ENCODE results near the gene MMS22L.

Gene MMS22L, protein sequence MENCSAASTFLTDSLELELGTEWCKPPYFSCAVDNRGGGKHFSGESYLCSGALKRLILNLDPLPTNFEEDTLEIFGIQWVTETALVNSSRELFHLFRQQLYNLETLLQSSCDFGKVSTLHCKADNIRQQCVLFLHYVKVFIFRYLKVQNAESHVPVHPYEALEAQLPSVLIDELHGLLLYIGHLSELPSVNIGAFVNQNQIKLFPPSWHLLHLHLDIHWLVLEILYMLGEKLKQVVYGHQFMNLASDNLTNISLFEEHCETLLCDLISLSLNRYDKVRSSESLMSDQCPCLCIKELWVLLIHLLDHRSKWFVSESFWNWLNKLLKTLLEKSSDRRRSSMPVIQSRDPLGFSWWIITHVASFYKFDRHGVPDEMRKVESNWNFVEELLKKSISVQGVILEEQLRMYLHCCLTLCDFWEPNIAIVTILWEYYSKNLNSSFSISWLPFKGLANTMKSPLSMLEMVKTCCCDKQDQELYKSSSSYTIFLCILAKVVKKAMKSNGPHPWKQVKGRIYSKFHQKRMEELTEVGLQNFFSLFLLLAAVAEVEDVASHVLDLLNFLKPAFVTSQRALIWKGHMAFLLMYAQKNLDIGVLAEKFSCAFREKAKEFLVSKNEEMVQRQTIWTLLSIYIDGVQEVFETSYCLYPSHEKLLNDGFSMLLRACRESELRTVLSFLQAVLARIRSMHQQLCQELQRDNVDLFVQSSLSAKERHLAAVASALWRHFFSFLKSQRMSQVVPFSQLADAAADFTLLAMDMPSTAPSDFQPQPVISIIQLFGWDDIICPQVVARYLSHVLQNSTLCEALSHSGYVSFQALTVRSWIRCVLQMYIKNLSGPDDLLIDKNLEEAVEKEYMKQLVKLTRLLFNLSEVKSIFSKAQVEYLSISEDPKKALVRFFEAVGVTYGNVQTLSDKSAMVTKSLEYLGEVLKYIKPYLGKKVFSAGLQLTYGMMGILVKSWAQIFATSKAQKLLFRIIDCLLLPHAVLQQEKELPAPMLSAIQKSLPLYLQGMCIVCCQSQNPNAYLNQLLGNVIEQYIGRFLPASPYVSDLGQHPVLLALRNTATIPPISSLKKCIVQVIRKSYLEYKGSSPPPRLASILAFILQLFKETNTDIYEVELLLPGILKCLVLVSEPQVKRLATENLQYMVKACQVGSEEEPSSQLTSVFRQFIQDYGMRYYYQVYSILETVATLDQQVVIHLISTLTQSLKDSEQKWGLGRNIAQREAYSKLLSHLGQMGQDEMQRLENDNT

DNA sequence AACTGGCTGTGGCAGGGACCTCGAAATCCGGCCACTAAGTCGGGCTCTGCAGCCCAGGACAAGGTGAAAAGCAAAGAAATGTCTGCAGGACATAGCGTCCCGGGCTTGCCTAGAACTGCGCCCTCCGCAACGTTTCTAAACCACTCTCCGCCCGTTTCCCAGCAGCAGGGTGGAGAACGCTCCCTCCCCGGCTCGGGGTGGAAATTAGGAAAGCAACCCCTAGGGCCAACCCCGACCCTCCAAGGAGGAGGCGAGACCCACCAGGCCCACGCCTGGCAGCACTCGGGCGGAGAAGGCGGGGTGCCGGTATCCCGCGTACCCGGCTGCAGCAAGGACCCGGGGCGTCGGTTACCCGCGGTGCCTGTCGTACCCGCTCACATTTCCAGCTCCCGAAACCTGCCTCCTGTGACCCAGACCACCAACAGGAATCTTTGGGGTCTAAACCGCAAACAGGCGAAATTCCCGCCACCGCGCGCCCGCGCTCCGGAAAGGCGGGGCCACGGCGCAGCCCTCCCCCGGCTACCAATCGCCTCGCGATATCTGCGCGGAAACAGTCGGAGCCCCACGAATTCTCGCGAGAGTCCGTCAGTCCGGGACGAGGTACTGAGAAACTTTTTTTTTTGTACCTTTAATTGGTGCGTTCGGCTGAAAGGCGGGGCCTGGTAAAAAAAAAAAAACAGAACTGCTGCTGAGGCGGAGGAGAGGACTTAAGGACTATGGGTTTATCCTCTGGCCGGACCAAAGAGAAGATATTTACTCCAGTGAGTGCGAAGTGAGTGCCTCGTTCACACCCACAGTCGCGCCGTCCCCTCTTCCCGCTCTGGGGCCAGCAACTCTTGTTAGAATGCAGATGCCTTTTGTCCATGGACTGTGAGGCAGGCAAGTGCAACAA lies at the start of gene MMS22L:
Gene MMS22L, minus strand, starts transcription at position 491 of the 892 bp plus-strand sequence. CDS start 739 bp downstream, outside the sequence.
- in situ Hi-C loops (cut with MboI; ENCODE audit: low sequenced_read_pairs), result no loop called here

DNA sequence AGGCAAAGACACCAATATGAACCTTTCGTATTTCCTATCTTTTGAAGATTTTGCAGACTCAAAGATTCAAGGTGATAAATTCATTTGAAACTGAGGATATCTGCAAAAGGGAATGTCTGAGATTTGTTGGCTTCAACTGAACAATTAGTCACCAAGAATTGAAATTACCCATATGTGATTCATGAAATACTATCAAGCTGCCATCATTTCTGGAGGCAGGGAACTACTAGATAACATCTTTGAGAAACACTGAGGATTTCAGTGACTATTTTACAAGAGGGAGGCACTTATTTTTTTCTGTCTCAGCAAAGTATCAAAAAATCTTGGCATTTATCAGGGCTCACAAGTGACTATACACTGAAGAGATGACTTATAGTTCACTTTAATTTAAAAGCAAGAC lies 39.8 kb upstream of the MMS22L start:
- in situ Hi-C loops (cut with MboI; ENCODE audit: low sequenced_read_pairs), result no loop called here

DNA sequence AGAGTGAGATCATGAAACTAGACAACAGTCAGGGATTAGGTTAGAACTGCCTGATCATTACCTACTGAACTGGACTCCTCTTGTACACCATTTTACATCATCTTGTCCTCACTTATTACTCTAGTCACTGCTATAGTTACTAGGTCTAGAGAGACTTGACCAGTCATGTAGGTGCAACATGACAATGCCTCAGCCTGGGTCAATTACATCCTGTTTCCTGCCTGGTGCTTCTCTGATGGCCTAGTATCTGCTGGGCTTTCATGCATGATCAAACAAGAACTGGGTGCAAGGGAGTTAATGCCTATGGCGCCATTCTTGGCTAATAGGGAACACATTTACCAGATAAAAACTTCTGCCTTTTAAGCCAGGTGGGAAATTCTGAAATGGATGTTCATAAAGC lies 39.2 kb upstream of the MMS22L start:
- in situ Hi-C loops (cut with MboI; ENCODE audit: low sequenced_read_pairs), result no loop called here

DNA sequence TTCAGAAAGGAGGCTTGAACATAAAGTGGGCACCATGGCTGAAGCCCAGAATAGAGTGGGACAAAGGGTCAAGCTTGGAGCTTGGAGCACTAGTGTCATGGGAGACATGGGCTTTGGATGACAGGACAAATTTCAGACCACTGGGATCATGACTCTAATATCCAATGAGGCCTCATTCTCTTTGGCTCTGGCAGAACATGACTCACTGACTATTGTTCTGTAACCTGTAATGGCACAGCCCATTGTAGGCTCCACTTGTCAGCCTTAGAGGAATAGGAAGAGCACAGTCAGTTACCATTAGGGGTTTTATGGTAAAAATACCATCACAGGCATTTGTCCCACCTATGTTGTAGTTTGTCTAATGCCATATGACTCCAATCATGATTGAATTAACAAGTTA lies 34.0 kb upstream of the MMS22L start:
- in situ Hi-C loops (cut with MboI; ENCODE audit: low sequenced_read_pairs), result no loop called here

DNA sequence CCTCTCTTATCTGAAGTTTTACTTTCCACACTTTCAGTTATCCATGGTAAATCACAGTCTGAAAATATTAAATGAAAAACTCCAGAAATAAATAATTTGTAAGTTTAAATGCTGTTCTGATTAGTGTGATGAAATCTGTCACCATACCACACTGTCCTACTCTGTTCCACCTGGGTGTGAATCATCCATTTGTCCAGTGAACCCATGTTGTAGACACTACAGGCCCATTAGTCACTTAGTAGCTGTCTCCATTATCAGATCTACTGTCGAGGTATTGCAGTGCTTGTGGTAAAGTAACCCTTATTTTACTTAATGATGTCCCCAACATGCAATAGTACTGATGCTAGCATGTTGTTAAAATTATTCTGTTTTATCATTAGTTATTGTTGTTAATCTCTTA lies 29.2 kb upstream of the MMS22L start:
- in situ Hi-C loops (cut with MboI; ENCODE audit: low sequenced_read_pairs), result no loop called here

DNA sequence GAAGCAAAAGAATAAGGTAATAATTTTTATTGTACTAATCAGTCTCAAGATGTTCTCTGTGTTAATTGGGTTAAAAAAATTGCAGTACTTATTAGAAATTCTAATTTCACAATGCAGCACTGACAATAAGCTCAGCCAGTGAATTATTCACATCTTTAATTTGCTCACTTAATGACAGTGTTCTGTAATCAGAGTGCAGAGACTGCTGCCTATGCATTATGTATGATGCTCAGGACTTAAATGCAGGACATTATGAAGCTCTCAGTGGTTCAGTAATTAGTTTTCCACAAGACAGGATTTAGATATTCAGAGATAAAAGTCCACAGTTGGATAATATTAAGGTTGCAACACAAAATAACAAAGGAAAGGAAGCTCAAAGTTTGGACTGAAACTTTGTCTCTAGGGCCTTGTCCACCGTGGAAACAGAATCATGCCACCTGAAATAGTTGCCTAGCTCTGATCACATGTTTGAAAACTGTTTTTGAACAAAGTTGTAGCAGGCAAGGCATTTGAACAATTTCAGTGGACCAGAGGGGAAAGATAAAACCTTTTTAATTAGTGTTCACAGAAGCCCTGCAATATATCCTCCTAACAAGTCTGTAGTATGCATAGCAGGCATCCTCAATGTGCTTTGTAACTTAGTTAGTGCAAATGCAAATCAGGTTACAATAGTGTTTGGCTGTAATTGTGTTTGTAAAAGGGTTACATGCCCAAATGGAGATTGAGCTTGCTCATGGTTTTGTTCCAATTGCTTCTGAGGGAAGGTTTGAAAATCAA lies 23.7 kb upstream of the MMS22L start:
- in situ Hi-C loops (cut with MboI; ENCODE audit: low sequenced_read_pairs), result no loop called here

DNA sequence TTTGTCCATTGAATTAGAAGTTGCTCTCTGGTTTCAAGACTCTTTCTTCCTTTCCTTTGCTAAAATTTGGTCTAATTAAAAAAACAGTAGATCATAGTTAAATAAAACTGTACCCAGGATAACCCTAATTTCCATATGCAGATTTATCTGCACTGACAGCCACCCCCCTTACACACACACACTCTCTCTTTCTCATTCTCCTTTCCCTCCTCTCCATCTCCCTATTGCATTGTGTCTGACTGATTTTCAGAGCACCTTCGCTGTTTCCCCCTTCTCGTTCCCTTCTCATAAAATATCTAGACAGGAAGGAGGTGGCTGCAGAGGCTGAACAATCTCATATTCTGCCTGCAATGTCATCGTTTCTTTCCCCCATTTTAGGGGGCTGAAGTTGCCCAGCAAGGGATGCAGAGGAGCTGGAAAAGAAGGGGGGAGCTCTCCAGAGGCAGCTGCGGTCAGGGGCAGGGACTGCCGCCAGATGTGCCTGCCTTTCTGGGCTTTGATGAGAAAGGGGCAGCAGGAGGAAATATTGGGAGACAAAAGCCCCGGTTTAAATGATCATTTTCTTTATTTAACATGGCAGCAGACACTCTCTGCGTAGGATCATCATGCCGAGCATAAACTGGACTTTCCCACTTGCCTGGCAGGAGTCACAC lies 22.5 kb upstream of the MMS22L start:
- in situ Hi-C loops (cut with MboI; ENCODE audit: low sequenced_read_pairs), result no loop called here

DNA sequence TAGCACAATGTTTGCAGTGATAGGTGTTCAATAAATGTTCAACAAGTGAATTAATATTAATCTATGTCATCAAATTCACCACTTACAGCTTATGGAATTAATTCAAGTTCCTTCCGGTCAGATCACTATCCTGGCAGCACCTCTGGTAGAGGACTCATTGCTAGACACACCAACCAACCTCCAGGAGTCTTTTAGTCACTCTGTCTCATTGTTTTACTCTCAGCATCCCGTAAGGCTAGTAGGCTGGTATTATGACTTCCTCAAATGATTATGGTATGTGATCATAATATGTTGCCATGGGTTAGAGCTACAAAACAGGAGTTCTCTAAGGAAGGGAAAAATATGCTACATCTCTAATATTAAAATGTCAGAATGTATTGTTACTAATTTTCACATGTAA lies 21.7 kb upstream of the MMS22L start:
- in situ Hi-C loops (cut with MboI; ENCODE audit: low sequenced_read_pairs), result no loop called here

DNA sequence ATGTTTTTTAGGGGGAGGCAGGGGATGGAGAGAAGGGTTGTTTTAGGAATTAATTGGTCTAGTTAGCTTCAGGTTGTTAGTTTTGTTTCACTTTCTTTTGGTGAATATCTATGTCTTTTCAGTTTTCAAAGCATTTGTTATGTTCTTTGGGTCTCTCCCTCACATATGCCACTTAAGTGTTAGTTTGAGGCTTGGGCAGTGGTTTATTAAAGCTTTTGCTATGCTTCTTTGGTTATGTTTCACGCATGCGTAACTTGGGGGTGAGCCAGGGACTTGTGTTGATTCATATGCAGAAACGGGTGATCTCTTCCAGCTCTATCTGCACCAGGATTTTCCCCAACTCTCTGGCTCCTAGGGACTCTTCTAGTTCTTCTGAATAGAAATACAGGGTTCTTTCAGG lies 11.4 kb upstream of the MMS22L start:
- in situ Hi-C loops (cut with MboI; ENCODE audit: low sequenced_read_pairs), result no loop called here

DNA sequence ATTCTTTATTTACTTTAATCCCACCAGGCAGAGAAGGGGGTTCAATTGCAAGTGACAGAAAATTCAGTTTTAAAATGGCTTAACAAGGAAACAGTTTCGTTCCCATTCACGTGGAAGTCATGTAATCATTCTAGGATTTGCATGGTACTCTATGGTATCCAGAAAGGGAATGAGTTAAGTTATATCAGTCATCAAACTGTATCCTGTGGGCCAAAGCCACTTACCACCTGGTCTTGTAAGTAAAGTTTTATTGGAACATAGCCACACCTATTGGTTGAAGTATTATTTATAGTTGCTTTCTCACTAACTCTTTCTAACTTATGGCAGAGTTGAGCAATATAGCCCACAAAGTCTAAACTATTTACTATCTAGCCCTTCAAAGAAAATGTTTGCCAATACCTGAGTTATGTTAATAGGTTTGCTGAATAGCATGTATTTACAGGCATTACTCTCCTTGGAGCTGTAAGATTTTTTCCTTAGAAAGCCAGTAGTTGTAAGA lies 10.2 kb upstream of the MMS22L start:
- in situ Hi-C loops (cut with MboI; ENCODE audit: low sequenced_read_pairs), result no loop called here

DNA sequence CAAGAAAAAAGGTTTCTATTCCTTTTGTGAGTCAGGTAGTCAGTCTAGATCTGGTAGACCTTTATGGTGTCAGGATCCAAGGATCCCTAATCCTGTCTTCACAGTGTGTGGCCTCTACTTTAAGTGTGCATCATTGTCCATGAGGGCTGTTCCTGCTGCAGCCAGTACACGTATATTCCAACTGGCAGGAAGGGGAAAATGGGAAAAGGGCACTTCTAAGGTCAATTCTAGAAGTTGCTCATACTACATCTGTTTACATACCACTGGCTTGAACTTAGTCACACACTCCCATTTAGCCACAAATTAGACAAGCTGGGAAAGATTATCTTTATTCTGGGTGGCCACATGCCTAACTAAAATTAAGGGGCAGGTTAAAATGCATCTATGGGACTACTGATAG lies 9.7 kb upstream of the MMS22L start:
- in situ Hi-C loops (cut with MboI; ENCODE audit: low sequenced_read_pairs), result no loop called here

DNA sequence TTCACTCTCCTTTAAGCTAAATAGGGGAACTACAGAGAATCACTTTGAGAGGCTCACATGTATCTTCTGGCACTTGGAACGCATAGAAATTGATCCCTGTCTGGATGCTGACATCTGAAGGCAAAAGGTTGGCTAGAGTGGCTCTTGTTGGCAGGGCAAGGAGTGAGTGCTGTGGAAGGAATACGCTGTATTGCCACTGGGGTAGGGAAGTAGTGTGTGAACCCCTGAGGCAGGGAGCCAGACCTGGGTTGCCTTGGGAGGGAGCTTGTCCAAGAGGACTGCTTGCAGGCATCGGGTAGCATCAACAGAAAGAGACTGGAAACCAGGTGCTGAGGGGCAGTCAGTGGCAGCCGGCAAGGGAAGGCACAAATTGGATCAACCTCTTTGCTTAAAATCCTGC lies 8.9 kb upstream of the MMS22L start:
- in situ Hi-C loops (cut with MboI; ENCODE audit: low sequenced_read_pairs), result no loop called here

DNA sequence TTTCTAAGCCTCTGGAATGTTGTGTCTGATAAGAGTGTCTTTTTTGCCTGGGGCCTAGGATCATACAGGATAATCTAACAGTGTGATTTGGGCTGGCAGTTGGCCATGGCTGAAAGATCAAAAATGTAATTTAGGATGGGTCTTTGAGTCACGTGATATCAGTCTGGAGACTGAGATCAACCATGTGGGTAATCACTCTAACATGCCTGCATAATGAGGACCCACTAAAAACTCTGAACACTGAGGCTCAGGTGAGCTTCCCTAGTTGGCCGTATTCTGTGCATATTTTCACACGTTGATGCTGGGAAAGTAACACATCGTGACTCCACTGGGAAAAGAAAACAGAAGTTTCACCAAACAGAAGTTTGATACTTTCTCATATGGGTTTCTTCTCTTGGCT lies 6.3 kb upstream of the MMS22L start:
- in situ Hi-C loops (cut with MboI; ENCODE audit: low sequenced_read_pairs), result no loop called here

DNA sequence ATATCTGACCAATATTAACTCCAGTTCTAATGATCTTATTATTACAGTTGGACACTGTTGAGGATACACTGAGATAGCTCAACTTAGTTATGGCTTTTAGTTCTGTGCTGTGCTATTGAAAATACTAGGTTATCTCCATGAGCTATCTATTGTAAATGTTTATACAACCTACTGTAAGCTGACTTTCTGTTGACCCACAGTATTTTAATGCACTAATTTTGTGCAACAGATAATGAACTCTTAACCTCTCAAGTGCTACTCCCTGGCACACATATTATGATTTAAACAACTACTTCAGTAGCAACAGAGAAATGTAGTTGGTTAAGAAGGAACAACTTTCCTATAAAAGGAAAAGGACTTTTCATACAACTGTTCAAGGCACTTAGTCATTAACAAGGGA lies 5.2 kb upstream of the MMS22L start:
- in situ Hi-C loops (cut with MboI; ENCODE audit: low sequenced_read_pairs), result no loop called here

DNA sequence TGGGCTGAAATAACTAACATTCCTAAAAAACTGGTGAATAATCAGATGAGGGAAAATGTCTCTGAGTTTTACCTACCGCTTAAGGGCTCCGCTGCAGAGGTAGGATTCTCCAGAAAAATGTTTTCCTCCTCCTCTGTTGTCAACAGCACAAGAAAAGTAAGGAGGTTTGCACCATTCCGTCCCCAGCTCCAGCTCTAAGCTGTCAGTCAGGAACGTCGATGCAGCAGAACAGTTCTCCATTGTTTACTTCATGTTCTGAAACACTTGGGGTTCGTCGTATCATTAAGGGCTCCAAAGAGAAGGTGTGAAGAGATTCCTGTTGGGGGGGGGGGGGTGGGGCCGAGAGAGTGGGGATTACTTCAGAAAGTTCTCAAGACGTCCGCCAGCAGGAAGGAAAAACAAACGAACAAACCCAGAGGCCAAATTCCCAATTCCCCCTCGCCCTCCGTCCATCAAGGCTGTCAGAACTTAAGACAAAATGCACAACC lies 734 bp downstream of the MMS22L start:
- in situ Hi-C loops (cut with MboI; ENCODE audit: low sequenced_read_pairs), result no loop called here

DNA sequence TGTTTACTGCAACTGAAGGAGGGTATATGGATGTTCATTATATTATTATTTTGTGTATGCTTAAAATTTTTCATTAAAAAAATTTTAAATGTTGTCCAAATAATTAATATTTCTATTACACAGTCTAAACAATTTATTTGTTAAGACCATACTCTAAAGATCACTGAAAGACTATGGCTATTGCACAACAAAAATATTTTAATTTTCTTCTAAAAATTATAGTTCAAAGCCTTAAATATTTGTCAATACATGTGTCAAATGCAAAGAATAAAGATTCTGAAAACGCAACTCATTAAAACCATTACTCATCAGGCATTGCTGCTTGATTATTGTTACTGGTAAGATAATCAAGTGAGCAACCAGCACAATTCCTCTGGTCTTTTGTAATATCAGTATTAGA lies 2.2 kb downstream of the MMS22L start:
- in situ Hi-C loops (cut with MboI; ENCODE audit: low sequenced_read_pairs), result no loop called here

DNA sequence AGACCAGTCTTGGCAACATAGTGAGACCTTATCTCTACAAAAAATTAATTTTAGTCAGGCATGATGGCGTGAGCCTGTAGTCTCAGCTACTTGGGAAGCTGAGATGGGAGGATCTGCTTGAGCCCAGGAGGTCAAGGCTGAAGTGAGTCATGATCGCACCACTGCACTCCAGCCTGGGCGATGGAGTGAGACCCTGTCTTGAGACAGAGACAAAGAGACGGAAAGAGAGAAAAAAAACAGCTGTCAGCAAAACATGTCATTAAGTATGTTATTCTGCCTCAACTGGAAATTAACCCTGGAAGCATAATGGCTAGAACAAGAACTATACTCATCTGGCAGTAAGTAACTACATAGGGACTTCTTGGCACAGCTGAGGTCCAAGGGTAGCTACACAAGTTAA lies 7.2 kb downstream of the MMS22L start:
- in situ Hi-C loops (cut with MboI; ENCODE audit: low sequenced_read_pairs), result no loop called here

DNA sequence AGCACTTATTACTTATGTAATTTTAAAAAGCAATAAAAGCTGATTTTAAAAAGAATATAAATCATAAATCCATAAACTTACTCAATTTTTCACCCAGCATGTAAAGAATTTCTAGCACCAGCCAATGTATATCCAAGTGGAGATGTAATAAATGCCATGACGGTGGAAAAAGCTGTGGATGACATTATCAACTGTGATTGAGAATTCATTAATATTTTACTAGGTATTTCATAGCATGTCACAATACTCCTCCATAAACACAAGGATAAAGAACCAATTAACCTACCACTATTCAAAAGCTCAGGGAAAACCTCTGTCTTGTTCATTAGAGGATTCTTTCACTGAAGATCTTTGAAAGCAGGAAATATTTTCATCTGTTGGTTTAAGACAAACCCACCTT lies 13.2 kb downstream of the MMS22L start:
- in situ Hi-C loops (cut with MboI; ENCODE audit: low sequenced_read_pairs), result no loop called here

DNA sequence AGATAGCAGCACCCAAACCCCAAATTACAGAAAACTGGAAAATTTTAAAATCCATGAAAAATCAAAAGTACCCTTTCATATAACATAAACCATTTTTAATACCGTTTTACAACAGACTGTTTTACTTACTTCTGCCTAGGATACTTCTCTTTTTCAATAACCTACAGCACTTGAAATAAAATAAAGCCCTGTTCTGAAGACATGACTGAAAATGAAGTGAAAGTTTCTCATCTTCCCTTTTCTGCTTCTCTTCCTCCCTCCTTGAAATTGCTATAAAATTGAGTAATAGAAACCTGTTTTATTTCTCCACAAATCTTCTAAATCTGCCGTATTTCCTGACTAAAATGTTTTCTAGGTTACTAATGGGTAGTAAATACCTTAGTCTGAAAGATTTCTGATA lies 20.3 kb downstream of the MMS22L start:
- in situ Hi-C loops (cut with MboI; ENCODE audit: low sequenced_read_pairs), result no loop called here
